ENCODE results near the gene NELL1.

NELL1 gene

DNA sequence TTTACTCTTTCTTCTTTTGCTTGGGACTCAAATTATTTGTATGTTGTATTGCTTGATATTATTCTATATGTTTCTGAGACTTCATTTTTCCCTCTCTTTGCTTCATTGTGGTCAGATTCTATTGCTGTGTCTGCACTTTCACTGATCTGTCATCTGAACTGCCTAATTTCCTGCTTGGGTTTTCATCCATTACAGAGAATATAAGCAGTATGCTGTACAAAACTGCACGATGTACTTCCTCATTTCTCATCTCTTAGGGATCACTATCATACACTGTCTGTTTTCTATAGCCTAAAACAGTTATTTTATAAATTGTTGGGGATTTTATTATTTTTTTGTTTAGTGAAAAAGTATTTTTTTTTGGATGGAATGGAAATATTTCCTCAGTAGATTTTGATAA, 786.8 kb downstream of the NELL1 start:
- no peak for DNase-seq

DNA sequence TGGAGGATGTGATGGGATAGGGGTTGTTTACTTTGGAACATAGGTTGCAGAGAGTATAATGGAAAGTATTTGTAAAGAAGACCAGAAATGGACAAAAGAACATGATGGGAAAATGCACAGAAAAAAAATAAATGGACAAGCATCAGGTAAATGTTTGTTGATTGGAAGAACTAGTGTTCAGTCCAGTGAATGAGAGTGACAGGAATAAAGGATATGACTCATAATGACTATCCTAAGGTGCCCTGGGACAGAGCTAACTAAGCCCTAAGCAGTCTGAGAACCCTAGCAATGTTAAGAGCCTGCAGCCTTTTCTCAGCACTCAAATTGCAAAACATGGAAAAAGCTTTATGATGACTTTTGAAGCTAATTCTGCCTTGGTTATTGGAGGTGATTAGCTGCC, 790.7 kb downstream of the NELL1 start:
- DNase-seq = no peak

DNA sequence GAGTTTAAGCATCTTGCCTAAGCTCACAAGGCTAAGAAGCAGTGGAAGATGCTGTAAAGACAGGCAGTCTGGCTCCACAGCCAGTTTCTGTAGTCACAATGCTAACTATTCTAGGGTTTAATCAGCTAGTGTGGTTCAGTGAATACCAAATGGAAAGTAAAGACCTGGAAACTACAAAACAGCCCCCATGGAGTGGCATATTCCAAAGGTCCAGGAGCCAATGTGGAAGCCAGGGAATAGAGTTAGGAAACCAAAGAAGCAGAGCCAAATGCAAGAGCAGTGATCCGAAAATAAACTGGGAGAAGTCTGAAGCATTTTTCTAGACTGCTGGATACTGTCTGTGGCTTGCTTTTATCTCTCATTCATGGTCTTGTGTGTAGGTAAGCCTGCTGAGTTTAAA, 792.3 kb downstream of the NELL1 start:
- no peak for DNase-seq

DNA sequence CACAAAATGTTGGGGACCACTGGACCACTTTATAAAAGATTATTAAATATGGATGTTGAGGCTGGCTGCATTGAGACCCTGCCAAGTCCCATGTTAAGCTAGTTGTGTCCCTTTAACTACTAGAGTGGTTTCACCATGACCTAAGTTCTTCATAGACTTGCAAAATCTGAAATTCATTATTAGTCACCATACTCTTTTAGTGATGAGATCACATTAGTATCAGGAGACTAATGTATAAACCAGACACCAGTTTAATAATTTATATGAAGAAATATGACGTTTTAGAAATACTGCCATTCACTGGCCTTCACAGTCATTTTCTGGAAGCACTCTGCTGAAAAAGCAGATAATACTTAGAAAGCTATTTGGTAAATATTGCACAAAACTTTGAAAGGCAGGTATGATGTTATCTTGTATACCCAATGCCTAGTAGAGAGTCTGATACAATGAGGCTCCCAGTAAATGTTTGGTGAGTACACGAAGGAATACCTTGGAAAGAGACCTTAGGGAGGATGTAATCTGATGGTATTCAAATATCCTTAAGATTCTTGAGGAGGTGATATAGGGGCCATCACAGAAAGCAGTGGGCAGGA, 795.3 kb downstream of the NELL1 start:
- no peak for DNase-seq

DNA sequence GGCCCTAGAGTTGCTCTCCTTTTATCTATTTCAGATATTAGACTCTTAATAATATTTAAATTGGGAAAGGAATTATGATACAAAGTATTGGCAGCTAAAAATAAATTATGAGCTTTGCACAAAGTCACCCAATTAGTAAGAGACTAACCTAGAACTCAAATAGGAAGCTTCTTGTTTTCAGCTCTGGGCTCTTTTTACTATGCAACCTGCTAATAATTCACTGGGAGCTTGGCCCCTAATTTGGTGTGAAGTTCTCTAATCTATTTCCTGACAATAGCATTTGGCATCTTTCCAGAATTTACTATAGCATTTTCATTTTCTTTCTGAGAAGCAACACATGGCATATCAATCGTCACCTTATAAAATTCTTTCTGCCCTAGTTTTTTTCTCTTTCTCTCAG, 795.8 kb downstream of the NELL1 start:
- peak; percentile 6 for DNase-seq

DNA sequence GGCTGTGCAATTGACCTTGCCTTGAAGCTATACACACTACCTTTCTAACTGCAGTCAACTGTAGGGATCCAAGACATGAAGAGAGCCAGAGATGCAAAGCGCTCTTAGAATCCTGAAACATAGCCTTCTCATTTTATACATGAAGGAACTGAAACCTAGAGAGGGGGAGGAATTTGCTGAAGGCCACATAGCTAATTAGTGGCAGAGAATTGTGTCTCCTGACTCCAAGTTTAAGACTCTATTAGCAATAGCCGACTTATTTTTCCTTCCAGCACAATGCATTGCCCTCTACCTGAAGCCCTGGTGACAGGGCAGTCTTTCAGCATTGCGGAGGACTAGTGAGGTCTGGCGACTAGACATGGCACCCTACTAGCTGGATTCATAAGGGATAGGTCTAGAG, 796.5 kb downstream of the NELL1 start:
- DNase-seq = no peak

DNA sequence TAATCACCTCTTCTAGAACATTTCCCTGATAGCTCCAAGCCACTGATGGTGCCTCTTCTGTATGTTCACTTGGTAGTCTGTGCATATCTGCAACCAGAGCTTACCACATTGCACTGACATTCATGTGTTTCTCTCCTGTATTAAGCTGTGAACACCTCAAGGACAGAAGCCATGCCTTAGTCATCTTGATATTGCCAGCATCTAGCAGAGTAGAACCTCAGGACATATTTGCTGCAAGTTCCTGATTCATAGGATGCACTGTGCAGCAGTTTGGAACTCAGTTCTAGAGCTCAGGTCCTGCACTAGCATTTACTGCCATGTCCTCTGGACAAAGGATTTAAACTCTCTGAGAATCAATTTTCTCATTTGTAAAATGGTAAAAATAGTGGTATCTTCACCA, 801.1 kb downstream of the NELL1 start:
- DNase-seq = no peak

DNA sequence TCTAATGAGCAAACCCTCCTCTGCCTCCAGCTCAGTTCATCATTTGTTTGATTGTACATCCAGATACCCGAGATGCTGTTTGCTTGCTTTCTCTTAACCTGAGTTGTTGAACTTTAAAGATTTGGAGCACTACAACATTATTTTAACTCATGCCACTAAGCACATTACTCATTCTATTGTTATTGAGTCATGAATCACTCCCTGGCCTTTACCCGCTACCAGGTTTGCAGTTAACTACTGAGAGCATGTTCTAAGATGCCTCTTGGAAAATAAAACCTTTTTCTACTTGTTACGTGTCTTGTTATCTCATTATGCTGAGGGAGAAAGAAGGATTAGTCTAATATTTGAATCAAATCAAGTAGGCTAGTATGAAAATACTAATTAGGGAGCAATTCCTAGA, 802.9 kb downstream of the NELL1 start:
- no peak for DNase-seq

DNA sequence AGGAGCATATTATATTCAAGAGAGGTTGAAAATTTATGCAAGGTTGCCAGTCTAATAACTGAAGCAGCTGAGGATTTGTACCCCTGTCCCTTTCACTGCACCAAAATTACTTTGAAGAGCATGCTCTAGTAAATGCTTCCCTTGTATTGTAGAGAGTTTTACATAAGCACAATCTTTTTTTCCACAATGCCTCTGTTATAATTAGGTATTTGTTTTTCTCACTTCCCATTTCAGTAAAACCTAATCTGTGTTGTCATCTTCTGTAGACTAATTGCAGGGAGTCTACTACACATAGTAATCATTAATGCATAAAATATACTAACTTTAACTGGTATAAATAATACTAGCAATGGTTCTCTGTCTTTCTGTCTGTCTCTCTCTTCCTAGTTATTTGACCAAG, 805.1 kb downstream of the NELL1 start:
- DNase-seq = no peak

DNA sequence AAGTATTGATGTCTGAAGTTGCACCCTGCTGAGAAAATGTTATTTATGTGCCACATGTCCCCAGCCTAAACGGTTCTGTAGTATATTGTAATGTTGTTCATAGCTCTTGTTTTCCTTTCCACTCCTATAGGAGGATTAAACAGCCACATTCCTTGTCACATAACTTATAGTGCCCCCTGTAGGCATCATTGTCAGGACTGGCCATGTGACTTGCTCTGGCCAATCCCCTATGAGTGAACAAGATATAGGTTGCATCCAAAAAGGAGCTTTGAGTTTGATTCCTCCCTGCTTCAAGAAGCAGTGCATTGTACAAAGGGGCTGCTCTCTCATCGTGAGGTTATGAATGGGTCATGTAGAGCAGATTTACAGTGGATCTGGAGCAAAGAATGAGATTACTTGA, 805.9 kb downstream of the NELL1 start:
- no peak for DNase-seq

DNA sequence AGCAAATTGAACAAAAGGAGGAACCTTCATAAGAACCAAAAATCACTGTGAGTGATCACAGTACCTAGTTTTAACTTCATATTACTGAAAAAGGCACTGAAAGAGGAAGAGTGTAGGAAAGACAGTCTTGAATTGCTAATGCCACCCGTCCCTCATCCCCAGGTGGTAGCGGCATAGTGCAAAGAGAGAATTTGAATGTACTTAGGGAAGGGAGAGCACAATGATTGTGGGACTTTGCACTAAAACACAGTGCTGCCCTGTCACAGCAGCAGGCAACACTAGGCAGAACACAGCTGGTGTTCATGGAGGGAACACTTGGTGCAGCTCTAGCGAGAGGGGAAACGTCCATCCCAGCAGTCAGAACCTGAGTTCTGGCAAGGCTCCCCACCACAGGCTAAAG, 807.2 kb downstream of the NELL1 start:
- DNase-seq = no peak

DNA sequence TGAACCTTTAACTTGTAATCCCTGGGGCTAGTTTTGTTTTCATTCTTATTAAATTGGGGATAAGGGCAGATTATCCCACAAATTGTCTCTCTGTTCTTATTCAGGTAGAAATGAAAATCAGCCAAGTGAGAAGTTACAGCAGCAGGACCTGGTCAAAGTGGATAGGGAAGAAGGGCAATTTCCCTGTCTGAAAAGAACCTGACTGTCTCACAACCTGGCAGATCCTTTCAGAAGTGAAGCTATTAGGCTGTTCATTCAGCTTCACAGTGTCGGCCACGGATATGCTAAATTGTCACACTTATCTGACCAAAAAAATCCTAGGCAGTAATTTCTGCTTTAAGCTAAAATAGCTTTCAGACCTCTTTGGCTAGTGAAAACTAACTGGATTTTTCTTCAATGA, 810.9 kb downstream of the NELL1 start:
- DNase-seq = no peak

DNA sequence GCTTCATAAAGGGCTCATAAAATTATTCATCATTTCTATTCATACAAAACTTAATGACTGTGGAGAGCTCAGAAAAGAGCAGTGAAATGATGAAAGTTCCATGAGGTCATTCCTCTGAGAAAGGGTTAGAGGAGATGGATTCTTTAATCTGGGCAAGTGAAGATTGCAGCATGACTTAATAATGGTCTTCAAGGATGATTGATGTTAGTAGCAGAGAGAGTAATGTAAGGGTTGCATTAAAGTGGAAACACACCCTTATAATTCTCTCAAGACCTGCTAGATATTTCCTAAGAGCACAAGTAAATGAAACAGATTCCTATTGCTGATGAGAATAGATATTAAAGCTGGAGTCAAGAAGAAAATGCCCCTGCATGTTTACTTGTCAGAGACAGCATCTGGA, 811.9 kb downstream of the NELL1 start:
- DNase-seq = no peak

DNA sequence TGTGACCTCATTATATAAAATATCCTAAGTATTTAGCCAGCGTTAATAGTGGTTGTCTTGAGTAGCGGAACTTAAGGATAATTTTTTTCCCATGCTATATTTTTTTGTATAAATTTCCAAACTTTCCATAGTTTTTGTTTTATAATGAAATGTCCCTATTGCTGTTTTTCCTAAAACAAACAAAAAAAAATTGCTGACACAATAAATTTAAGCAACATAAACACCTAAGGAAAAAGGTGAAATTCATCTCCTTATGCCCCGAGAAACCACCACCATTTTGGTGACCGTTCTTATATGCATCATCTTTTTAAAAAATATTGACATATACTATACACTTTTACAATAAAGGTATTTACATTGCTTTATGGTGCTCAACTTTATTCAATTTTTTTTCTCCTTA, 814.7 kb downstream of the NELL1 start:
- no peak for DNase-seq

DNA sequence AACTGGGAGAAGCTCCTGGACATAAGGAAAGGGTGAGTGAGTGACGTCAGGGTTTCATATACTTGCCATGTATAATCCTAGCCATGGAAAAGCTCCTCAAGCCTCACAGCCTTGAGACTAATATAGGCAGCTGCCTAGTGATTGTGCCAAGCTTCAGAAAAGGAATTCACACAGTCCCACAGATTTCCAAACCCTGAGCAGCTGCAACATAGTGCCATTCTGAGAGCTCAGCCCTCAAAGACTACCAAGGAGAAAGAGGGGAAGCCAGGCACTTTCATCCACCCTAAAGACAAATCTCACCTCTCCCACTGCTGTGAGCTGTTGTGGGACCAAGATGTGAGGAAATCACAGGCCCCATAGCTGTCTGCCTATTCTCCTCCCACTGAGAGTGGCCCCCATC, 815.6 kb downstream of the NELL1 start:
- no peak for DNase-seq

DNA sequence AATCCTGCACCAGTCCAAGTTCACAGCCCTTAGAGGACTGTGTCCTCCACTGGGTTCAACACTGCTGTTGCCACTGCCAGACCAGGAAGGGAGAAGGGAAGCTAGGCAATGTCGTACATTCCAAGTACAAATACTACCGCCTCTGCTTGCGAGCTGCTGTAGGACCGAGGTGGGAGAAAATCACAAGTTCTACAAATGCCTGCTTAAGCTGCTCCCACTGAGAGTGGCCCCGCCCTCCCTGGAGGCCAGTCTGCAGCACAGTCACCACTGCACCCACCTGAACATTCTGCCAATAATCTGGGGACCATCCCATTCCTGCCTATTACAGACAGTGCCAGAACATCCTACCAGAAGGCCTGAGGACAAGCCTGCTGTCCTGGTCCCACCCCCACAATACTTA, 816.0 kb downstream of the NELL1 start:
- DNase-seq = no peak

DNA sequence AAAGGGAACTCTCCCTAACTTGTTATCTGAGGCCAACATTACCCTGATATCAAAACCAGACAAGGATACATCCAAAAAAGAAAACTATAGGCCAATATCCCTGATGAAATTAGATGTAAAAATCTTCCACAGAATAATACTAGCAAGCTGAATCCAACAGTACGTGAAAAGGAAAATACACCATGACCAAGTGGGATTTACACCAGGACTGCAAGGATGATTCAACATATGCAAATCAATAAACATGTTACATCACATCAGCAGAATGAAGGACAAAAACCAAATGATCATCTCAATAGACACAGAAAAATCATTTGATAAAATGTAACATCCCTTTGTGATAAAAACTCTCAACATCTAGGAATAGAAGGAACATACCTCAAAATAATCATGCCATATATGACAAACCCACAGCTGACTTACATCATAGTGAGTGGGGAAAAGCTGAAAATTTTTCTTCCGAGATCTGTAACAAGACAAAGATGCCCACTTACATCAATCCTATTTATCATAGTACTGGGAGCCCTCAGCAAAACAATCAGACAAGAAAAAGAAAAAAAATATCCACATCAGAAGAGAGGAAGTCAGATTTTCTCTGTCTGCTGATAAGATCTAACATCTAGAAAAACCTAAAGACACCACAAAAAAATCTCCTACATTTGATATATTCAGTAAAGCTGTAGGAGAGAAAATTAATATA, 820.2 kb downstream of the NELL1 start:
- no peak for DNase-seq

DNA sequence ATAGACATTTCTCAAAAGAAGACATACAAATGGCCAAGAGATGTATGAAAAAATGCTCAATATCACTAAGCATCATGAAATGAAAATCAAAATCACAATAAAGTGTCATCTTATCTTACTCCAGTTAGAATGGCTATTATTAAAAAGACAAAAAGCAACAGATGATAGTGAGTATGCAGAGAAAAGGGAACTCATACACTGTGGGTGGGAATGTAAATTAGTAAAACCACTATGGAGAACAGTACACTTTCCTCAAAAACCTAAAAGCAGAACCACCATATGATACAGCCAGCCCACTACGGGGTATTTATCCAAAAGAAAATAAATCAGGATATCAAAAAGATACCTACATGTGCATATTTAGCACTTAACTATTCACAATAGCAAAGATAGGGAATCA, 823.5 kb downstream of the NELL1 start:
- DNase-seq = no peak

DNA sequence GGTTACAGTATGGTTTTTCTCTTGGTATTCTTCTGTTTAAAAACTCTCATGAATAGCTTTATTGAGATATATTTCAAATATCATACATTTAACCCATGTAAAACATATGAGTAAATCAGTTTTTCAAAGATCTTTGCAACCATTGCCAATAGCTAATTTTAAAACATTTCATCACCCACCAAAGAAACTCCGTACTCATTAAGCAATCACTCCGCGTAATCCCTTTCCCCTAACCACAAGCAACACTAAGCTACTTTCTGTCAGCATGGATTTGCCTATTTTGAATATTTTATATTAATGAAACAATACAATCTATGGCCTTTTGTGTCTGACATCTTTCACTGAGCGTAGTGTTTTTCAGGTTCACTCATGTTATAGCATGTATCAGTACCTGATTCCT, 825.6 kb downstream of the NELL1 start:
- DNase-seq = no peak

DNA sequence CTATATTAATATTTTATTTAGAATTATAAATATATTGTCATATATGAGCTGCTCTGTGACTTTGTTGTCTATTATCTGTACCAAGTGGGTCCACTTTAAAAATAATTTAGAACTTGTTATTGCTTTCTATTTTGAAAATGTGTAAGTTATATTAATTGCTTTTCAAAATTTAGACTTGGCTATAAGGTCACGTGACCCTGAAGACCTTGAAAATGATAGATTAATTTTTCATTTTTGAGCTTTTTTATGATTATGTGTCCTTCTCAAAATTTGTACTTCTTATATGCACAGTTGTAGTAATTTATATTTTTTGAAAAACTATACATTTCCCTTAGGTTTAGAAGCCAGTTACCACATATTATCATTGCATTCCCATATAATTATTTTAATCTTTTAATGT, 826.5 kb downstream of the NELL1 start:
- no peak for DNase-seq

DNA sequence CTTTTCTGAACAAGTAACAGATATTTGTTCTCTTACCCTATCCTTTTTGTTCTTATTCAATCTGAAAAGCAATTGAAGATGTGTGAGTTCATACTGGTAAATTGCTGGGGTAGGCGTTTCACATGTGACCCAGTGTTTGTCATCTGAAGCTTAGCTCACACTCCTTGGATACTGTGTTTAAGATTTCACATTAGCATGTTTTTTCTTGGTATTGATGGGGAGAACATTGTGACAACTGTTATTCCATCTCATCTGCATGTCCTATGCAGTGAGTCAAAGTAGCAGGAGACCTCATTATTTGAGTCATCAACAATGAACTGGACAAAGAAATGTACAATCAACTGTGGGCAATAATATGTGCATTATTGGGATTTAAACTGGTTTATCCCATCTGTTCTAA, 831.9 kb downstream of the NELL1 start:
- DNase-seq = no peak

DNA sequence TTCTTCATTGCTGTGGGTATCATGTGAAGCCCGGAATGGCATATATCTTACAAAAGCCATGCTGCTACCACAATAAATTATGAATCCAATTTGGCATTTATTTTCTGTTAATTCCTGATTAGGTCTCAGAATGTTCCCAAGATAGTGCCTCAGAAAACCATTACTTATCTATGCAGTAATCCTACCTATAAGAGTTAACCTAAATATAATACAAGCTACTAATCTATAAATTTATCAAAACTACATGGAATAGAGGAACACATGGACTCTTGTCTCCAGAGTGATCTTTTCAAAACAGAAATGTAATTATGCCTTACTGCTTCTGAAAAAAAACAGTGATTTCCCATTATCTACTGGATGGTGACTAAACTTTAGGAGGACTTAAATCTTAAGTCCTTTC, 835.7 kb downstream of the NELL1 start:
- DNase-seq = no peak

DNA sequence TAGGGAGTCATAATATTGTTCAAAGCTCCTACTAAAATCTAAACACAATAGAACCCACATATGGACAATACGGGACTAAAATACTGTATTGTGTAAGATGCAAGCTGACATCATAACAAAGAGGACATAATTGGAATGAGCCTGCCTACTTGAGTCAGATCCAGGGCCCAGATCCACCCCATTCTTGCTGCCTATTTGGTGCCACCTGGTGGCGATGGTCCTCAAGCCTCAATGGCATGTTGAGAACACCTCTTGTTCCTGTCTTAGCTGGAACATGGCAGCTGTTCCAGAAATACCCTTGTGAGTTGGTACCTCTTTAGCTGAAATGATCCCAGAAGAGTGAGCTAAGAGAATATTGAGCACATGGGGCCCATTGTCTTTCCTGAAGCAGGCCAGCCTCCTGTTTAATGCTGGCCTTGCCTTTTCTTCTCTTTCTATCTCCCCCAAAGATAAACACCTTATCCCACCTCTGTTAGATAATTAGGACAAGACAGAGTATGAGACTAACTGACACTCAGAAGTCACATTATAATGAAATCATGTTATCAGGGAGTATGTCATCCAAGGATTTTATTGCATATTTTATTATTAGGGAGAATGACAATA, 842.6 kb downstream of the NELL1 start:
- peak; percentile 71 for DNase-seq

DNA sequence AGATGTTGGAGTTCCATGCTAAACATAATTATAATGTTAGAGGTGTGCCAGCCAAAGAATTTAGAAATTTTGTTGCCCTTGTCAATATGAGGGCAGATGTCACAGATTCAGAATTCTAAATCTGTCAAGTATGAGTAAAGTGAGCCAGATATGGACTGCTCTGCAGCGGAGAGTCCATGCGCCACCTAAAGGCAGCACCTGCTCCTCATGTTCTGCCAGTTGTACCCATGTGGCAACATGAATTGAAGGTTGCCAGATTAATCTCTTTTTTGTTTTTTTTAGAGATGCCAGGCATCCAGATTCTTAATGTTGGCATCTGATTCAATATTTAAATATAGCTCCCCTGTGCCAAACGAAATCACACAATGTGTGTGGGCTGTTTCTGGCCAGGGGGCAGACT, 844.9 kb downstream of the NELL1 start:
- peak; percentile 7 for DNase-seq

DNA sequence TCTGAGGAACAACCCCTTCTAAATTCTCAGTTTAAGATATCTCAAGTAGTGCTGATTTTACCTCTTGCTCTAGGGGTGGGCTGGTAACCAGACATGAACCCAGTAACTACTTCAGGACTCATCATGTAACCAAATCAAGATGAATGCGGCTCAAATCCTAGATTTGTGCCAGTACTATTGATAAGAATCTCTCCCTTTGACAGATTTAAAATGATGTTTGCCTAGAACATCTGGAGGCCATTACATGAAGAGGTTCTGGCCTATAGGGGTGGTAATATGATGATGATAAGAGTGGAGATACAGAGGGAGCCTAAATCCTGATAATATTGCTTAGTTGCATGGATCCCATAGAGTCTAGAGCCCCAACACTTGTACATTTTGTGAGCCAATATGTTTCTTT, 850.9 kb downstream of the NELL1 start:
- no peak for DNase-seq

Data from NCI-H1105 (cell line).